ENCODE data around the gene MYCBP. TPM values are rescaled to one million over a fixed set of nuclear protein-coding genes. Genes with fewer than 3 reads are reported as not detected.

MYCBP gene
- total and polyA plus RNA-seq, 2 experiments from 2014 or later: 33.6 to 82.3 TPM

GRCh38 chr1:38860454-38860795 is 12.7 kb downstream of the MYCBP start (continued):
- TF ChIP-seq ZNF462 (CRISPR knock-in tag; IDR thresholded peaks at IDR 0.05) (no peak), EZH2 (IDR thresholded peaks at IDR 0.05; ENCODE audit: low read depth, unreplicated experiment) (no peak), CREB1 (CRISPR knock-in tag; IDR thresholded peaks at IDR 0.05; ENCODE audit: low read depth) (no peak), JUNB (IDR thresholded peaks at IDR 0.05; ENCODE audit: unreplicated experiment) (no peak), ZNF331 (CRISPR knock-in tag; IDR thresholded peaks at IDR 0.05; ENCODE audit: low read depth) (no peak)

- H3K9me2 ChIP-seq (ENCODE audit: insufficient read depth): no peaks in the 10 kb centered on the region
- peaks cover 16% of the 10 kb centered on the region for H3K36me3 Mint-ChIP-seq (ENCODE audit: low read depth)
- DNase-seq (ENCODE audit: low spot score): peak; percentile 100
- H4K20me1 ChIP-seq (replicated peaks; ENCODE audit: insufficient read depth): peaks cover 15% of the 10 kb centered on the region
- peak within 1 kb of the TSS; percentile 100 for H2AFZ ChIP-seq
- H3K27ac Mint-ChIP-seq: peak within 1 kb of the TSS; percentile 36
- H3K4me1 ChIP-seq (ENCODE audit: insufficient read depth): peaks cover 14% of the 10 kb centered on the region; the same call in 1 of the 2 replicates
- H3K27me3 ChIP-seq (ENCODE audit: insufficient read depth): no peaks in the 10 kb centered on the region
- peak within 1 kb of the TSS; percentile 89 for H3K4me3 Mint-ChIP-seq
- peak within 1 kb of the TSS; percentile 94 for H3K4me3 ChIP-seq
- H3K4me1 Mint-ChIP-seq: peaks cover 10% of the 10 kb centered on the region; the same call in 2 of the 3 replicates
- H3F3A ChIP-seq (replicated peaks; ENCODE audit: low read depth): 0 out of 2 replicates have a peak, but pooled peaks cover 2% of the 10 kb centered on the region
- H3K79me2 ChIP-seq (replicated peaks; ENCODE audit: insufficient read depth): peaks cover 36% of the 10 kb centered on the region
- no peaks in the 10 kb centered on the region for H3K9me3 Mint-ChIP-seq
- peak within 1 kb of the TSS; percentile 90 for H3K4me2 ChIP-seq
- peaks cover 3% of the 10 kb centered on the region for H3K27me3 Mint-ChIP-seq (ENCODE audit: insufficient read depth, low read depth, poor library complexity)
- no peak within 1 kb of the TSS for H3K27ac ChIP-seq (ENCODE audit: low read depth)
- ATAC-seq: peak; percentile 96
- peaks cover 26% of the 10 kb centered on the region; the same call in 1 of the 2 replicates for H3K36me3 ChIP-seq (ENCODE audit: insufficient read depth)
- TF ChIP-seq POLR2AphosphoS5 (IDR thresholded peaks at IDR 0.05; ENCODE audit: low read depth) (peak; percentile 67), STAT1 (IDR thresholded peaks at IDR 0.05; ENCODE audit: unreplicated experiment) (no peak), EZH2 (IDR thresholded peaks at IDR 0.05; ENCODE audit: low read depth, unreplicated experiment) (no peak), ZNF462 (CRISPR knock-in tag; IDR thresholded peaks at IDR 0.05) (no peak)
Measured at GRCh38 chr1:38859561-38860453, 13.3 kb downstream of the MYCBP start, which contains the start of gene RRAGC. RRAGC (minus strand) TSS chr1:38859772; CDS start chr1:38859646, 126 bp downstream.

Data from GM23338 (cell line).